LNCAP (cell line): ENCODE data around the gene LAMA3.

Experiments used
- CTCF ChIP-seq: fragments of 450-650 bp; IDR thresholded peaks from 2 replicates; pipeline ENCODE4 v1.5.1; 2017; ENCODE audit warnings: mild to moderate bottlenecking

The LAMA3 gene

GRCh38 chr18:23646282-23646681 lies 43.0 kb upstream of the LAMA3 start:
- TF ChIP-seq CTCF: no peak

GRCh38 chr18:23648456-23648855 lies 40.8 kb upstream of the LAMA3 start:
- no peak for TF ChIP-seq CTCF

- no peak for TF ChIP-seq CTCF
These were observed 40.2 kb upstream of the LAMA3 start for GRCh38 chr18:23648940-23649607.

GRCh38 chr18:23650968-23651927 lies 38.0 kb upstream of the LAMA3 start:
- TF ChIP-seq CTCF: no peak

- no peak for TF ChIP-seq CTCF
These were observed 37.0 kb upstream of the LAMA3 start for GRCh38 chr18:23652232-23652631.

GRCh38 chr18:23658285-23658684 lies 31.0 kb upstream of the LAMA3 start:
- TF ChIP-seq CTCF: no peak

- no peak for TF ChIP-seq CTCF
These were observed 27.4 kb upstream of the LAMA3 start for GRCh38 chr18:23661735-23662308.
